GM23338 (cell line): ENCODE results near the gene EPB41L4A. TPM values are rescaled to one million over a fixed set of nuclear protein-coding genes. Genes with fewer than 3 reads are reported as not detected.

Source experiments
- ATAC-seq: fragments of 200-7000 bp; cut with Tn5 transposase; 3 replicates; pipeline ENCODE4 v1.9.1; 2020
- DNase-seq: peaks from one replicate; pipeline ENCODE4 v3.0.0-alpha.2; 2015; ENCODE audit warnings: low spot score
- H2AFZ ChIP-seq: fragments of 200-600 bp; sonication (generic); 2 replicates; pipeline ENCODE4 v1.8.0; 2016; ENCODE audit warnings: antibody characterized with exemption, mild to moderate bottlenecking, moderate library complexity
- H3F3A ChIP-seq: fragments of 200-600 bp; sonication (generic); replicated peaks from 2 replicates; pipeline ENCODE4 v1.8.0; 2017; ENCODE audit warnings: antibody characterized with exemption, mixed run types, low read depth
- H3K27ac ChIP-seq: fragments of 200-600 bp; sonication (generic); 2 replicates; pipeline ENCODE4 v1.6.1; 2016; ENCODE audit warnings: low read depth
- H3K27me3 ChIP-seq: fragments of 200-600 bp; sonication (generic); 2 replicates; pipeline ENCODE4 v1.8.0; 2016; ENCODE audit warnings: mild to moderate bottlenecking, mixed run types, moderate library complexity; ENCODE audit not compliant: insufficient read depth
- H3K36me3 ChIP-seq: fragments of 200-600 bp; sonication (generic); 2 replicates; pipeline ENCODE4 v1.8.0; 2016; ENCODE audit warnings: mild to moderate bottlenecking; ENCODE audit not compliant: insufficient read depth
- H3K4me1 ChIP-seq: fragments of 200-600 bp; sonication (generic); 2 replicates; pipeline ENCODE4 v1.8.0; 2016; ENCODE audit warnings: mild to moderate bottlenecking, moderate library complexity; ENCODE audit not compliant: insufficient read depth
- H3K4me2 ChIP-seq: fragments of 200-600 bp; sonication (generic); 2 replicates; pipeline ENCODE4 v1.7.1; 2017; ENCODE audit warnings: mixed run types
- H3K4me3 ChIP-seq: fragments of 200-600 bp; sonication (generic); 2 replicates; pipeline ENCODE4 v1.6.1; 2016; ENCODE audit warnings: mixed run types
- H3K79me2 ChIP-seq: fragments of 200-600 bp; sonication (generic); replicated peaks from 2 replicates; pipeline ENCODE4 v1.8.0; 2017; ENCODE audit warnings: mild to moderate bottlenecking; ENCODE audit not compliant: insufficient read depth
- H3K9me2 ChIP-seq: fragments of 200-600 bp; sonication (generic); 2 replicates; pipeline ENCODE4 v1.8.0; 2017; ENCODE audit not compliant: insufficient read depth
- H4K20me1 ChIP-seq: fragments of 200-600 bp; sonication (generic); replicated peaks from 2 replicates; pipeline ENCODE4 v1.8.0; 2017; ENCODE audit warnings: mild to moderate bottlenecking; ENCODE audit not compliant: insufficient read depth
- H3K27ac Mint-ChIP-seq: 2 replicates; pipeline ENCODE4 v1.8.0; 2020; ENCODE audit warnings: inconsistent platforms, mild to moderate bottlenecking, moderate library complexity, mixed read lengths
- H3K27me3 Mint-ChIP-seq: 3 replicates; pipeline ENCODE4 v1.8.0; 2022; ENCODE audit warnings: low read depth, mild to moderate bottlenecking, moderate library complexity, mixed read lengths, inconsistent platforms; ENCODE audit not compliant: insufficient read depth, poor library complexity
- H3K36me3 Mint-ChIP-seq: 3 replicates; pipeline ENCODE4 v1.8.0; 2021; ENCODE audit warnings: low read depth, mild to moderate bottlenecking, inconsistent platforms, moderate library complexity, mixed read lengths
- H3K4me1 Mint-ChIP-seq: 3 replicates; pipeline ENCODE4 v1.8.0; 2020; ENCODE audit warnings: mild to moderate bottlenecking, inconsistent platforms, mixed read lengths
- H3K4me3 Mint-ChIP-seq: 3 replicates; pipeline ENCODE4 v1.8.0; 2021; ENCODE audit warnings: moderate library complexity, mild to moderate bottlenecking, inconsistent platforms, mixed read lengths
- H3K9me3 Mint-ChIP-seq: 3 replicates; pipeline ENCODE4 v1.8.0; 2020; ENCODE audit warnings: moderate library complexity, mild to moderate bottlenecking, inconsistent platforms, mixed read lengths
- CREB1 ChIP-seq: fragments of 250-450 bp; sonication (Bioruptor Pico); IDR thresholded peaks from 2 replicates; pipeline ENCODE4 v1.5.0; 2020; ENCODE audit warnings: low read depth, mild to moderate bottlenecking, moderate library complexity
- EZH2 ChIP-seq: fragments of 200-600 bp; sonication (generic); IDR thresholded peaks from one replicate; pipeline ENCODE4 v1.8.0; 2017; ENCODE audit warnings: antibody characterized with exemption, mild to moderate bottlenecking, low read depth; ENCODE audit not compliant: unreplicated experiment
- EZH2phosphoT487 ChIP-seq: fragments of 200-600 bp; sonication (generic); IDR thresholded peaks from one replicate; pipeline ENCODE4 v1.8.1; 2018; ENCODE audit warnings: antibody characterized with exemption; ENCODE audit not compliant: unreplicated experiment
- NANOG ChIP-seq: IDR thresholded peaks from 2 replicates; pipeline ENCODE4 v1.6.1; 2016; ENCODE audit warnings: antibody characterized with exemption, borderline replicate concordance
- POLR2AphosphoS5 ChIP-seq: IDR thresholded peaks from 2 replicates; pipeline ENCODE4 v1.6.1; 2016; ENCODE audit warnings: antibody characterized with exemption, low read depth
- STAT1 ChIP-seq: IDR thresholded peaks from one replicate; pipeline ENCODE4 v1.6.1; 2016; ENCODE audit warnings: antibody characterized with exemption; ENCODE audit not compliant: unreplicated experiment
- ZNF114 ChIP-seq: fragments of 250-450 bp; sonication (Bioruptor Pico); IDR thresholded peaks from 2 replicates; pipeline ENCODE4 v1.5.0; 2020; ENCODE audit warnings: mild to moderate bottlenecking, moderate library complexity
- ZNF331 ChIP-seq: fragments of 250-450 bp; sonication (Bioruptor Pico); IDR thresholded peaks from 2 replicates; pipeline ENCODE4 v1.5.0; 2020; ENCODE audit warnings: low read depth, mild to moderate bottlenecking, moderate library complexity
- polyA plus RNA-seq: library from polyadenylated mRNA; unstranded; fragments of >200 nt; fragmentation: Nextera tagmentation; extraction: Ambion mirVana; gene quantifications from 2 replicates; pipeline ENCODE4 v1.2.1, GENCODE V29; 2016
- total RNA-seq: library from RNA; depleted of rRNA; stranded (reverse); fragments of >200 nt; shearing (Covaris generic); gene quantifications from 2 replicates; pipeline ENCODE4 v1.2.3, GENCODE V29; 2014
- TF ChIP-seq, protein P1 (sequence below): fragments of 250-450 bp; sonication (Bioruptor Pico); IDR thresholded peaks from 2 replicates; pipeline ENCODE4 v1.5.0; 2020; ENCODE audit warnings: mild to moderate bottlenecking, moderate library complexity
- TF ChIP-seq, protein P2 (sequence below): IDR thresholded peaks from 2 replicates; pipeline ENCODE4 v1.6.1; 2016; ENCODE audit warnings: antibody characterized with exemption
- TF ChIP-seq, protein P3 (sequence below): IDR thresholded peaks from one replicate; pipeline ENCODE4 v1.6.1; 2018; ENCODE audit warnings: antibody characterized with exemption; ENCODE audit not compliant: unreplicated experiment

EPB41L4A gene
- total and polyA plus RNA-seq, 2 experiments from 2014 or later: 5.7 to 6.0 TPM

DNA sequence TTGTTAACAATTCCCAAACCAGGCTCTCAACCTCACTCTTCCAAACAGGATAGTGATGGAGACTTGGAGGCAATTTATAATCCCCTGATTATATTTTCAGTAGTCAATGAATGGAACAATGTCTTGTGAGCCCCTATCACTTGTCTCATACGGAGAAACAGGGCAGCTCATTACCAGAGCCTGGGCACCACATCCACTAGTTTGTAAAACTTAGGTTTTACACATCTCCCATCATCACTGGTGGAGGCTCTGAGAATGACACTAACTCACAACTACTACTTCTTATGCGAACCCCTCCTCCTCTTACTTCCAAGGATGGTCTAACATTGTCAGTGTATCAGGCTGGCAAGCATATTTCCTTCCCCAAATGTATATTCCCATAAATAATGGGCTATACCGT lies 253.7 kb downstream of the EPB41L4A start:
- Histone ChIP-seq H3K4me3 (0 out of 2 replicates have a peak overlapping the region, but pooled peaks have one; percentile 1), H3K9me2 (no peaks in the 10 kb centered on the region), H4K20me1 (peaks cover 10% of the 10 kb centered on the region), H3K4me2 (peak overlapping the region; percentile 58), H3K27me3 (no peaks in the 10 kb centered on the region), H3K36me3 (peaks cover 20% of the 10 kb centered on the region), H3K27ac (peak overlapping the region; percentile 91), H3F3A (peaks cover 23% of the 10 kb centered on the region), H3K79me2 (peaks cover 23% of the 10 kb centered on the region), H2AFZ (no peak overlapping the region), H3K4me1 (peaks cover 22% of the 10 kb centered on the region)
- peak overlapping the region; percentile 47 for H3K4me3 Mint-ChIP-seq
- H3K36me3 Mint-ChIP-seq: peaks cover 61% of the 10 kb centered on the region
- peak overlapping the region; percentile 99 for H3K27ac Mint-ChIP-seq
- peaks cover 24% of the 10 kb centered on the region for H3K27me3 Mint-ChIP-seq
- DNase-seq: peak; percentile 18
- H3K9me3 Mint-ChIP-seq: no peaks in the 10 kb centered on the region; the same call in 2 of the 3 replicates
- ATAC-seq: peak; percentile 2; the same call in 2 of the 3 replicates
- H3K4me1 Mint-ChIP-seq: peaks cover 57% of the 10 kb centered on the region
- TF ChIP-seq CREB1 (CRISPR knock-in tag): no peak
- peak; percentile 47; the same call in 1 of the 2 replicates for TF ChIP-seq POLR2AphosphoS5

DNA sequence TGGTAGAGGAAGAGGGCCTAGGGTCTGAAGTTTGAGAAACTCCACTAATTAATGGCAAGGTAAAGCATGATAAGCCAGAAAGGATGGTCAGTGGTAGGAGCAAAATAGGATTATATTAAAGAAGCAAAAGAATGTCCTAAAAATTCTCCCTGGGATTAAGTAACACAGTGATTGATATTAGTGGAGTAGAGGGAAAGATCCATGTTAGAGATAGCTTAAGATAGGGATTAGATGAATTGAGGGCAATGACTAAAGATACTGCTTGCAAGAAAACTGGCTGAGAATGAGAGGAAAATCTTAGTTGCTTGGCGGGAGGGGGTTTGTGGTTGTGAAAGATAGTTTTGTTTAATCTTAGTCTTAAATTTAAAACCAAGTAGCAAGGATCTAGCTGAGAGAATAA lies 255.6 kb downstream of the EPB41L4A start:
- ATAC-seq (no peak), DNase-seq (no peak)
- peaks cover 10% of the 10 kb centered on the region for H4K20me1 ChIP-seq
- Mint-ChIP-seq H3K9me3 (no peaks in the 10 kb centered on the region; the same call in 2 of the 3 replicates), H3K4me3 (peak overlapping the region; percentile 92), H3K27ac (peak overlapping the region; percentile 38; the same call in 1 of the 2 replicates), H3K36me3 (peaks cover 61% of the 10 kb centered on the region), H3K27me3 (peaks cover 31% of the 10 kb centered on the region), H3K4me1 (peaks cover 53% of the 10 kb centered on the region)
- H3K27me3 ChIP-seq: no peaks in the 10 kb centered on the region
- peak overlapping the region; percentile 88; the same call in 1 of the 2 replicates for H3K4me3 ChIP-seq
- no peaks in the 10 kb centered on the region for H3K9me2 ChIP-seq
- no peak overlapping the region for H2AFZ ChIP-seq
- H3K4me1 ChIP-seq: peaks cover 22% of the 10 kb centered on the region
- no peak overlapping the region for H3K4me2 ChIP-seq
- peak overlapping the region; percentile 94 for H3K27ac ChIP-seq
- peaks cover 20% of the 10 kb centered on the region for H3K36me3 ChIP-seq
- H3F3A ChIP-seq: peaks cover 23% of the 10 kb centered on the region
- peaks cover 23% of the 10 kb centered on the region for H3K79me2 ChIP-seq
- TF ChIP-seq EZH2phosphoT487 (no peak), CREB1 (CRISPR knock-in tag) (no peak), STAT1 (no peak), ZNF114 (CRISPR knock-in tag) (no peak), ZNF331 (CRISPR knock-in tag) (no peak), NANOG (no peak), EZH2 (no peak), POLR2AphosphoS5 (no peak)
- TF ChIP-seq, protein P1, sequence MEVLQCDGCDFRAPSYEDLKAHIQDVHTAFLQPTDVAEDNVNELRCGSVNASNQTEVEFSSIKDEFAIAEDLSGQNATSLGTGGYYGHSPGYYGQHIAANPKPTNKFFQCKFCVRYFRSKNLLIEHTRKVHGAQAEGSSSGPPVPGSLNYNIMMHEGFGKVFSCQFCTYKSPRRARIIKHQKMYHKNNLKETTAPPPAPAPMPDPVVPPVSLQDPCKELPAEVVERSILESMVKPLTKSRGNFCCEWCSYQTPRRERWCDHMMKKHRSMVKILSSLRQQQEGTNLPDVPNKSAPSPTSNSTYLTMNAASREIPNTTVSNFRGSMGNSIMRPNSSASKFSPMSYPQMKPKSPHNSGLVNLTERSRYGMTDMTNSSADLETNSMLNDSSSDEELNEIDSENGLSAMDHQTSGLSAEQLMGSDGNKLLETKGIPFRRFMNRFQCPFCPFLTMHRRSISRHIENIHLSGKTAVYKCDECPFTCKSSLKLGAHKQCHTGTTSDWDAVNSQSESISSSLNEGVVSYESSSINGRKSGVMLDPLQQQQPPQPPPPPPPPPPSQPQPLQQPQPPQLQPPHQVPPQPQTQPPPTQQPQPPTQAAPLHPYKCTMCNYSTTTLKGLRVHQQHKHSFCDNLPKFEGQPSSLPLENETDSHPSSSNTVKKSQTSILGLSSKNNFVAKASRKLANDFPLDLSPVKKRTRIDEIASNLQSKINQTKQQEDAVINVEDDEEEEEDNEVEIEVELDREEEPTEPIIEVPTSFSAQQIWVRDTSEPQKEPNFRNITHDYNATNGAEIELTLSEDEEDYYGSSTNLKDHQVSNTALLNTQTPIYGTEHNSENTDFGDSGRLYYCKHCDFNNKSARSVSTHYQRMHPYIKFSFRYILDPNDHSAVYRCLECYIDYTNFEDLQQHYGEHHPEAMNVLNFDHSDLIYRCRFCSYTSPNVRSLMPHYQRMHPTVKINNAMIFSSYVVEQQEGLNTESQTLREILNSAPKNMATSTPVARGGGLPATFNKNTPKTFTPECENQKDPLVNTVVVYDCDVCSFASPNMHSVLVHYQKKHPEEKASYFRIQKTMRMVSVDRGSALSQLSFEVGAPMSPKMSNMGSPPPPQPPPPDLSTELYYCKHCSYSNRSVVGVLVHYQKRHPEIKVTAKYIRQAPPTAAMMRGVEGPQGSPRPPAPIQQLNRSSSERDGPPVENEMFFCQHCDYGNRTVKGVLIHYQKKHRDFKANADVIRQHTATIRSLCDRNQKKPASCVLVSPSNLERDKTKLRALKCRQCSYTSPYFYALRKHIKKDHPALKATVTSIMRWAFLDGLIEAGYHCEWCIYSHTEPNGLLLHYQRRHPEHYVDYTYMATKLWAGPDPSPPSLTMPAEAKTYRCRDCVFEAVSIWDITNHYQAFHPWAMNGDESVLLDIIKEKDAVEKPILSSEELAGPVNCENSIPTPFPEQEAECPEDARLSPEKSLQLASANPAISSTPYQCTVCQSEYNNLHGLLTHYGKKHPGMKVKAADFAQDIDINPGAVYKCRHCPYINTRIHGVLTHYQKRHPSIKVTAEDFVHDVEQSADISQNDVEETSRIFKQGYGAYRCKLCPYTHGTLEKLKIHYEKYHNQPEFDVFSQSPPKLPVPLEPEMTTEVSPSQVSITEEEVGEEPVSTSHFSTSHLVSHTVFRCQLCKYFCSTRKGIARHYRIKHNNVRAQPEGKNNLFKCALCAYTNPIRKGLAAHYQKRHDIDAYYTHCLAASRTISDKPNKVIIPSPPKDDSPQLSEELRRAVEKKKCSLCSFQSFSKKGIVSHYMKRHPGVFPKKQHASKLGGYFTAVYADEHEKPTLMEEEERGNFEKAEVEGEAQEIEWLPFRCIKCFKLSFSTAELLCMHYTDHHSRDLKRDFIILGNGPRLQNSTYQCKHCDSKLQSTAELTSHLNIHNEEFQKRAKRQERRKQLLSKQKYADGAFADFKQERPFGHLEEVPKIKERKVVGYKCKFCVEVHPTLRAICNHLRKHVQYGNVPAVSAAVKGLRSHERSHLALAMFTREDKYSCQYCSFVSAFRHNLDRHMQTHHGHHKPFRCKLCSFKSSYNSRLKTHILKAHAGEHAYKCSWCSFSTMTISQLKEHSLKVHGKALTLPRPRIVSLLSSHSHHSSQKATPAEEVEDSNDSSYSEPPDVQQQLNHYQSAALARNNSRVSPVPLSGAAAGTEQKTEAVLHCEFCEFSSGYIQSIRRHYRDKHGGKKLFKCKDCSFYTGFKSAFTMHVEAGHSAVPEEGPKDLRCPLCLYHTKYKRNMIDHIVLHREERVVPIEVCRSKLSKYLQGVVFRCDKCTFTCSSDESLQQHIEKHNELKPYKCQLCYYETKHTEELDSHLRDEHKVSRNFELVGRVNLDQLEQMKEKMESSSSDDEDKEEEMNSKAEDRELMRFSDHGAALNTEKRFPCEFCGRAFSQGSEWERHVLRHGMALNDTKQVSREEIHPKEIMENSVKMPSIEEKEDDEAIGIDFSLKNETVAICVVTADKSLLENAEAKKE (CRISPR knock-in tag): no peak
- TF ChIP-seq, protein P2, sequence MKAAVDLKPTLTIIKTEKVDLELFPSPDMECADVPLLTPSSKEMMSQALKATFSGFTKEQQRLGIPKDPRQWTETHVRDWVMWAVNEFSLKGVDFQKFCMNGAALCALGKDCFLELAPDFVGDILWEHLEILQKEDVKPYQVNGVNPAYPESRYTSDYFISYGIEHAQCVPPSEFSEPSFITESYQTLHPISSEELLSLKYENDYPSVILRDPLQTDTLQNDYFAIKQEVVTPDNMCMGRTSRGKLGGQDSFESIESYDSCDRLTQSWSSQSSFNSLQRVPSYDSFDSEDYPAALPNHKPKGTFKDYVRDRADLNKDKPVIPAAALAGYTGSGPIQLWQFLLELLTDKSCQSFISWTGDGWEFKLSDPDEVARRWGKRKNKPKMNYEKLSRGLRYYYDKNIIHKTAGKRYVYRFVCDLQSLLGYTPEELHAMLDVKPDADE: no peak
- TF ChIP-seq, protein P3, sequence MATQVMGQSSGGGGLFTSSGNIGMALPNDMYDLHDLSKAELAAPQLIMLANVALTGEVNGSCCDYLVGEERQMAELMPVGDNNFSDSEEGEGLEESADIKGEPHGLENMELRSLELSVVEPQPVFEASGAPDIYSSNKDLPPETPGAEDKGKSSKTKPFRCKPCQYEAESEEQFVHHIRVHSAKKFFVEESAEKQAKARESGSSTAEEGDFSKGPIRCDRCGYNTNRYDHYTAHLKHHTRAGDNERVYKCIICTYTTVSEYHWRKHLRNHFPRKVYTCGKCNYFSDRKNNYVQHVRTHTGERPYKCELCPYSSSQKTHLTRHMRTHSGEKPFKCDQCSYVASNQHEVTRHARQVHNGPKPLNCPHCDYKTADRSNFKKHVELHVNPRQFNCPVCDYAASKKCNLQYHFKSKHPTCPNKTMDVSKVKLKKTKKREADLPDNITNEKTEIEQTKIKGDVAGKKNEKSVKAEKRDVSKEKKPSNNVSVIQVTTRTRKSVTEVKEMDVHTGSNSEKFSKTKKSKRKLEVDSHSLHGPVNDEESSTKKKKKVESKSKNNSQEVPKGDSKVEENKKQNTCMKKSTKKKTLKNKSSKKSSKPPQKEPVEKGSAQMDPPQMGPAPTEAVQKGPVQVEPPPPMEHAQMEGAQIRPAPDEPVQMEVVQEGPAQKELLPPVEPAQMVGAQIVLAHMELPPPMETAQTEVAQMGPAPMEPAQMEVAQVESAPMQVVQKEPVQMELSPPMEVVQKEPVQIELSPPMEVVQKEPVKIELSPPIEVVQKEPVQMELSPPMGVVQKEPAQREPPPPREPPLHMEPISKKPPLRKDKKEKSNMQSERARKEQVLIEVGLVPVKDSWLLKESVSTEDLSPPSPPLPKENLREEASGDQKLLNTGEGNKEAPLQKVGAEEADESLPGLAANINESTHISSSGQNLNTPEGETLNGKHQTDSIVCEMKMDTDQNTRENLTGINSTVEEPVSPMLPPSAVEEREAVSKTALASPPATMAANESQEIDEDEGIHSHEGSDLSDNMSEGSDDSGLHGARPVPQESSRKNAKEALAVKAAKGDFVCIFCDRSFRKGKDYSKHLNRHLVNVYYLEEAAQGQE: no peak
